H1 (cell line): ENCODE measurements around the gene CCDC7. TPM values are rescaled to one million over a fixed set of nuclear protein-coding genes. Genes with fewer than 3 reads are reported as not detected.

Source experiments
- CTCF ChIA-PET: fragments of 300-600 bp; sonication (Branson Sonifier 250); formaldehyde crosslinking; loops from one replicate; lab custom pipeline; 2021; ENCODE audit not compliant: partially characterized antibody; lab: Charles Lee
- POLR2A ChIA-PET: fragments of 300-600 bp; sonication (Branson Sonifier 250); formaldehyde crosslinking; loops from one replicate; lab custom pipeline; 2021; ENCODE audit warnings: inconsistent platforms; ENCODE audit not compliant: partially characterized antibody; lab: Charles Lee
- DNase-seq, 2 experiments: peaks; one replicate each; pipeline versions ENCODE4 v3.0.0 to v3.0.0-alpha.2; 2010 to 2022; ENCODE audit warnings: low spot score in 2 of 2, low read depth in 1 of 2, mixed read lengths in 1 of 2
- FAIRE-seq: peaks from 2 replicates; lab custom pipeline; 2011; peaks lifted over from hg19 to GRCh38; lab: Jason Lieb, UNC
- H2AFZ ChIP-seq: 2 replicates; pipeline ENCODE4 v1.8.1; 2012; ENCODE audit warnings: low read length, inconsistent platforms
- H2AK5ac ChIP-seq: 2 replicates; pipeline ENCODE4 v1.6.1; 2013; ENCODE audit warnings: low read depth, low read length
- H2BK120ac ChIP-seq: replicated peaks from 2 replicates; pipeline ENCODE3; 2013; ENCODE audit warnings: low read depth, low read length, inconsistent platforms
- H2BK12ac ChIP-seq: 2 replicates; pipeline ENCODE4 v1.6.1; 2013; ENCODE audit warnings: low read depth, low read length
- H2BK15ac ChIP-seq: 2 replicates; pipeline ENCODE4 v1.6.1; 2013; ENCODE audit warnings: low read length
- H2BK20ac ChIP-seq: 2 replicates; pipeline ENCODE4 v1.6.1; 2013; ENCODE audit warnings: low read length
- H2BK5ac ChIP-seq: 2 replicates; pipeline ENCODE4 v1.6.1; 2013; ENCODE audit warnings: low read depth, low read length
- H3K14ac ChIP-seq: 2 replicates; pipeline ENCODE4 v1.6.1; 2013; ENCODE audit warnings: inconsistent platforms; ENCODE audit not compliant: insufficient read length
- H3K18ac ChIP-seq: 2 replicates; pipeline ENCODE4 v1.6.1; 2013; ENCODE audit warnings: low read length; ENCODE audit errors: extremely low read depth
- H3K23ac ChIP-seq: 2 replicates; pipeline ENCODE4 v1.6.1; 2013; ENCODE audit warnings: inconsistent platforms; ENCODE audit not compliant: insufficient read length
- H3K23me2 ChIP-seq: 2 replicates; pipeline ENCODE4 v1.6.1; 2013; ENCODE audit warnings: low read depth, low read length
- H3K27ac ChIP-seq: 2 replicates; pipeline ENCODE4 v1.6.1; 2011; ENCODE audit warnings: low read depth, low read length, inconsistent platforms
- H3K27me3 ChIP-seq, 4 experiments: replicated peaks in 1 of 4; 1 replicate in 1 of 4; 2 replicates in 3 of 4; pipeline versions ENCODE4 v1.6.1 to v1.8.1; 2011 to 2013; ENCODE audit warnings: low read length in 3 of 4, mild to moderate bottlenecking in 3 of 4, inconsistent platforms in 2 of 4, mixed read lengths in 2 of 4, moderate library complexity in 1 of 4; ENCODE audit not compliant: control insufficient read depth in 3 of 4, insufficient read depth in 3 of 4; ENCODE audit errors: extremely low read depth in 1 of 4
- H3K36me3 ChIP-seq, 4 experiments: 2 replicates each; pipeline versions ENCODE4 v1.6.1 to v1.8.1; 2011 to 2013; ENCODE audit warnings: mild to moderate bottlenecking in 4 of 4, low read length in 3 of 4, moderate library complexity in 2 of 4, control low read depth in 1 of 4, inconsistent platforms in 1 of 4; ENCODE audit not compliant: insufficient read depth in 4 of 4, control insufficient read depth in 2 of 4
- H3K4ac ChIP-seq: replicated peaks from 2 replicates; pipeline ENCODE3; 2013; ENCODE audit warnings: low read length, low read depth, mixed read lengths, inconsistent platforms; ENCODE audit not compliant: insufficient read length
- H3K4me1 ChIP-seq, 4 experiments: replicated peaks in 1 of 4; 1 replicate in 1 of 4; 2 replicates in 3 of 4; pipeline versions ENCODE4 v1.6.1 to v1.8.1; 2011 to 2013; ENCODE audit warnings: low read length in 3 of 4, inconsistent platforms in 2 of 4, mixed read lengths in 1 of 4; ENCODE audit not compliant: insufficient read depth in 4 of 4, control insufficient read depth in 3 of 4
- H3K4me2 ChIP-seq, 2 experiments: 2 replicates each; pipeline versions ENCODE4 v1.6.1 to v1.8.1; 2011 to 2013; ENCODE audit warnings: low read depth in 2 of 2, low read length in 2 of 2, control low read depth in 1 of 2, inconsistent platforms in 1 of 2, mild to moderate bottlenecking in 1 of 2; ENCODE audit not compliant: insufficient read depth in 1 of 2
- H3K4me3 ChIP-seq, 4 experiments: fragments of 200-600, 300-600 bp in 1 of 4; sonication (generic), shearing (Covaris generic), sonication (Bioruptor Twin) in 1 of 4; 2 replicates each; pipeline versions ENCODE4 v1.5.1 to v1.8.1; 2011 to 2016; ENCODE audit warnings: low read length in 4 of 4, low read depth in 3 of 4, control low read depth in 2 of 4, inconsistent platforms in 2 of 4, mild to moderate bottlenecking in 2 of 4, mixed read lengths in 1 of 4, moderate library complexity in 1 of 4; ENCODE audit not compliant: insufficient read depth in 2 of 4; ENCODE audit errors: extremely low read depth in 1 of 4
- H3K56ac ChIP-seq: replicated peaks from 2 replicates; pipeline ENCODE3; 2013; ENCODE audit warnings: low read depth, mild to moderate bottlenecking, mixed read lengths, low read length, inconsistent platforms; ENCODE audit not compliant: insufficient read length
- H3K79me1 ChIP-seq: 2 replicates; pipeline ENCODE4 v1.6.1; 2013; ENCODE audit warnings: low read depth, low read length, control low read depth
- H3K79me2 ChIP-seq, 2 experiments: 2 replicates each; pipeline versions ENCODE4 v1.6.1 to v1.8.1; 2012 to 2013; ENCODE audit warnings: low read length in 2 of 2, mild to moderate bottlenecking in 2 of 2, inconsistent platforms in 1 of 2; ENCODE audit not compliant: insufficient read depth in 2 of 2, control insufficient read depth in 1 of 2
- H3K9ac ChIP-seq, 4 experiments: replicated peaks in 1 of 4; 1 replicate in 1 of 4; 2 replicates in 3 of 4; pipeline versions ENCODE4 v1.6.1 to v1.8.1; 2011 to 2013; ENCODE audit warnings: low read depth in 3 of 4, low read length in 3 of 4, control low read depth in 2 of 4, mild to moderate bottlenecking in 2 of 4, moderate library complexity in 2 of 4, inconsistent platforms in 1 of 4; ENCODE audit errors: extremely low read depth in 1 of 4
- H3K9me3 ChIP-seq, 2 experiments: 2 replicates each; pipeline versions ENCODE4 v1.6.1 to v1.8.1; 2012 to 2013; ENCODE audit warnings: mild to moderate bottlenecking in 2 of 2, moderate library complexity in 2 of 2, control low read depth in 1 of 2, inconsistent platforms in 1 of 2, low read depth in 1 of 2, low read length in 1 of 2, mixed read lengths in 1 of 2; ENCODE audit not compliant: insufficient read depth in 2 of 2
- H4K20me1 ChIP-seq, 2 experiments: replicated peaks in 1 of 2; 2 replicates each; pipeline versions ENCODE3 to v1.8.1; 2011 to 2013; ENCODE audit warnings: inconsistent platforms in 2 of 2, low read length in 2 of 2, mild to moderate bottlenecking in 1 of 2; ENCODE audit not compliant: insufficient read depth in 2 of 2, control insufficient read depth in 1 of 2
- H4K5ac ChIP-seq: 2 replicates; pipeline ENCODE4 v1.6.1; 2013; ENCODE audit warnings: low read length, low read depth, mixed read lengths, inconsistent platforms; ENCODE audit not compliant: insufficient read length
- H4K8ac ChIP-seq: 2 replicates; pipeline ENCODE4 v1.8.0; 2013; ENCODE audit warnings: mild to moderate bottlenecking, moderate library complexity, low read length, inconsistent platforms; ENCODE audit not compliant: insufficient read depth; ENCODE audit errors: extremely low read depth
- H4K91ac ChIP-seq: replicated peaks from 2 replicates; pipeline ENCODE3; 2013; ENCODE audit warnings: low read length, mixed read lengths, inconsistent platforms; ENCODE audit not compliant: insufficient read length
- CEBPB ChIP-seq: IDR thresholded peaks from 2 replicates; pipeline ENCODE4 v1.6.1; 2012; ENCODE audit warnings: low read depth, low read length
- CTCF ChIP-seq, 3 experiments: IDR thresholded peaks; 1 replicate in 2 of 3; 2 replicates in 1 of 3; pipeline versions ENCODE4 v1.5.1 to v1.6.1; 2011; ENCODE audit warnings: low read length in 3 of 3, mild to moderate bottlenecking in 3 of 3, inconsistent platforms in 2 of 3, low read depth in 1 of 3, moderate library complexity in 1 of 3; ENCODE audit not compliant: insufficient read depth in 1 of 3; ENCODE audit errors: control extremely low read depth in 1 of 3
- EP300 ChIP-seq, 2 experiments: IDR thresholded peaks; 1 replicate in 1 of 2; 2 replicates in 1 of 2; pipeline ENCODE4 v1.6.1; 2011 to 2012; ENCODE audit warnings: low read depth in 2 of 2, low read length in 2 of 2, mild to moderate bottlenecking in 2 of 2, borderline replicate concordance in 1 of 2, inconsistent platforms in 1 of 2, moderate library complexity in 1 of 2
- WGBS, 2 experiments: shearing (Covaris generic) in 1 of 2; methylation state at CpG; one replicate each; pipeline versions ENCODE4 v1.1.6 to v1.1.7; 2013 to 2015; ENCODE audit warnings: low lambda C conversion rate in 2 of 2, mixed read lengths in 2 of 2, inconsistent platforms in 1 of 2, low coverage in 1 of 2, missing lambda C conversion rate in 1 of 2; ENCODE audit not compliant: insufficient replicate concordance in 2 of 2, insufficient coverage in 1 of 2, insufficient read length in 1 of 2; ENCODE audit errors: extremely low coverage in 1 of 2, missing lambda C conversion rate in 1 of 2; 5-methylcytosine and 5-hydroxymethylcytosine counted together
- polyA plus RNA-seq, 7 experiments: library from polyadenylated mRNA; depleted of rRNA in 3 of 7; stranded (reverse) in 5 of 7; unstranded in 2 of 7; fragments of >200 nt in 5 of 7; fragments of 200-250 nt in 2 of 7; gene quantifications; 1 replicate in 5 of 7; 2 replicates in 1 of 7; 4 replicates in 1 of 7; pipeline versions ENCODE4 v1.2.1 to v1.2.3, GENCODE V29; 2011 to 2013; ENCODE audit warnings: missing spikeins in 2 of 7, mixed read lengths in 2 of 7
- total RNA-seq: library from RNA; stranded (reverse); fragmentation: NEBNext Ultra II Directional; extraction: Animal tissue kit (Norgen Biotek cat#: 25700); gene quantifications from 2 replicates; pipeline ENCODE4 v1.2.1, GENCODE V29; 2021

CCDC7 gene
- total and polyA plus RNA-seq, 2 of the 8 experiments (the other 6 are each of a cell fraction or from before 2014, with no cell fraction given), result 0.18 to 0.74 TPM

- no peaks in the 10 kb centered on the region for H3K23me2 ChIP-seq
- no peak overlapping the region for H2BK5ac ChIP-seq
- 0 out of 7 replicates have a peak, but pooled peaks cover 0 to 2% (median 0%) of the 10 kb centered on the region in 4 experiments for H3K4me1 ChIP-seq
- FAIRE-seq (no peak), DNase-seq (no peak)
- no peaks in the 10 kb centered on the region for H3K79me2 ChIP-seq
- no peak for TF ChIP-seq CEBPB
- no peak for TF ChIP-seq CTCF (IDR thresholded peaks at IDR 0.05; ENCODE audit: control extremely low read depth in 1 of 3, insufficient read depth in 1 of 3, low read depth in 1 of 3, low read length in 3 of 3)
- TF ChIP-seq EP300 (IDR thresholded peaks at IDR 0.05; ENCODE audit: borderline replicate concordance in 1 of 2, low read depth in 2 of 2, low read length in 2 of 2), result no peak
- H3K14ac ChIP-seq, result no peak overlapping the region
- H4K91ac ChIP-seq, result no peak overlapping the region
- no peak overlapping the region for H3K4me3 ChIP-seq
- ChIA-PET POLR2A (no interaction called here), CTCF (no interaction called here)
- H2BK120ac ChIP-seq, result no peak overlapping the region
- H4K20me1 ChIP-seq, result no peaks in the 10 kb centered on the region
- H3K4ac ChIP-seq, result no peak overlapping the region
- H2BK12ac ChIP-seq, result no peak overlapping the region
- no peak overlapping the region for H2BK20ac ChIP-seq
- no peak overlapping the region for H3K4me2 ChIP-seq
- H3K9ac ChIP-seq, result no peak overlapping the region
- no peak overlapping the region for H2BK15ac ChIP-seq
- WGBS, 2 experiments, result 84% methylated on average over 1 of the region's 1 CpG; no CpG with 5 or more reads in 1 of the 2 experiments
- H3K27ac ChIP-seq, result no peak overlapping the region
- H2AFZ ChIP-seq, result no peak overlapping the region
- H3K27me3 ChIP-seq, result no peaks in the 10 kb centered on the region
- H4K8ac ChIP-seq, result no peak overlapping the region
- H3K36me3 ChIP-seq, result no peaks in the 10 kb centered on the region
- H3K56ac ChIP-seq, result no peak overlapping the region
- peaks cover 3 to 8% of the 10 kb centered on the region in 2 experiments; a peak in 2 of 4 replicates for H3K9me3 ChIP-seq
- H3K18ac ChIP-seq, result no peak overlapping the region
- no peak overlapping the region for H4K5ac ChIP-seq
- H2AK5ac ChIP-seq, result no peak overlapping the region
- H3K79me1 ChIP-seq, result no peaks in the 10 kb centered on the region
- no peak overlapping the region for H3K23ac ChIP-seq
Observed at GRCh38 chr10:32419615-32420014, 26.3 kb upstream of the CCDC7 start.
